Activated naive CD4-positive, alpha-beta T cell treated with anti-CD3 and anti-CD28 coated beads, Interleukin-2, amount 10 ng/mL, durations not matched to agents 5 hours and 36 hours (primary cell): Measurements from ENCODE around the gene PMS2. TPM values are rescaled to one million over a fixed set of nuclear protein-coding genes. Genes with fewer than 3 reads are reported as not detected.

Source experiments
- total RNA-seq, 2 experiments: library from RNA; stranded (reverse); gene quantifications; one replicate each; pipeline ENCODE4 v1.2.3, GENCODE V29; 2021

The PMS2 gene
- total RNA-seq, result 10 to 100 TPM; 20.9 to 21.4 TPM

GRCh38 chr7:6008668-6009611 is at the start of gene PMS2, which contains the start of gene AIMP2:
Gene PMS2, minus strand, starts transcription at chr7:6009049. Its CDS starts 30 bp downstream, at chr7:6009019.
Gene AIMP2, plus strand, starts transcription at chr7:6009272. Its CDS starts 92 bp downstream, at chr7:6009364.

GRCh38 chr7:6030988-6031387 is 22.1 kb upstream of the PMS2 start, which contains the start of gene ANKRD61:
Gene ANKRD61, plus strand, starts transcription at chr7:6031376. Its CDS starts 0 bp downstream, at chr7:6031376.

GRCh38 chr7:5970347-5970911 is 38.4 kb downstream of the PMS2 start, which contains the start of gene RSPH10B:
Gene RSPH10B, minus strand, starts transcription at chr7:5970689. Its CDS starts 3,573 bp downstream, at chr7:5967116.

Other genes with a start within 250 kb of the PMS2 start
- 10 to 100 TPM; 31.0 to 31.6 TPM for gene RNF216, start 227.4 kb downstream of the PMS2 start, total RNA-seq
- 1 to 10 TPM; 1.2 to 1.7 TPM for gene OCM, start 128.3 kb downstream of the PMS2 start, total RNA-seq
- 10 to 100 TPM; 82.5 to 98.2 TPM for gene CCZ1, start 110.3 kb downstream of the PMS2 start, total RNA-seq
- gene RSPH10B, start 38.4 kb downstream of the PMS2 start, total RNA-seq, result under 1 TPM in 1 of 2 experiments, not detected in 1; 0.67 TPM
- 10 to 100 TPM; 23.8 to 26.8 TPM for gene AIMP2, start 223 bp upstream of the PMS2 start, total RNA-seq
- gene ANKRD61, start 22.3 kb upstream of the PMS2 start, total RNA-seq, result not detected
- 100 to 1,000 TPM; 109 to 110 TPM for gene EIF2AK1, start 50.1 kb upstream of the PMS2 start, total RNA-seq
- 10 to 100 TPM; 14.2 to 14.4 TPM for gene USP42, start 95.9 kb upstream of the PMS2 start, total RNA-seq